GM12875 (cell line): Measurements from ENCODE around the gene DYNLRB2.

Experiments used
- H3K4me3 ChIP-seq: one replicate; pipeline ENCODE4 v1.5.1; 2011; ENCODE audit warnings: low read depth, low read length, control low read depth
- TF ChIP-seq, protein P1 (sequence below): IDR thresholded peaks from 2 replicates; pipeline ENCODE4 v1.5.1; 2011; ENCODE audit warnings: low read depth, mild to moderate bottlenecking, control low read depth, inconsistent platforms, low read length, moderate library complexity, borderline replicate concordance; ENCODE audit not compliant: insufficient read depth

The DYNLRB2 gene

DNA sequence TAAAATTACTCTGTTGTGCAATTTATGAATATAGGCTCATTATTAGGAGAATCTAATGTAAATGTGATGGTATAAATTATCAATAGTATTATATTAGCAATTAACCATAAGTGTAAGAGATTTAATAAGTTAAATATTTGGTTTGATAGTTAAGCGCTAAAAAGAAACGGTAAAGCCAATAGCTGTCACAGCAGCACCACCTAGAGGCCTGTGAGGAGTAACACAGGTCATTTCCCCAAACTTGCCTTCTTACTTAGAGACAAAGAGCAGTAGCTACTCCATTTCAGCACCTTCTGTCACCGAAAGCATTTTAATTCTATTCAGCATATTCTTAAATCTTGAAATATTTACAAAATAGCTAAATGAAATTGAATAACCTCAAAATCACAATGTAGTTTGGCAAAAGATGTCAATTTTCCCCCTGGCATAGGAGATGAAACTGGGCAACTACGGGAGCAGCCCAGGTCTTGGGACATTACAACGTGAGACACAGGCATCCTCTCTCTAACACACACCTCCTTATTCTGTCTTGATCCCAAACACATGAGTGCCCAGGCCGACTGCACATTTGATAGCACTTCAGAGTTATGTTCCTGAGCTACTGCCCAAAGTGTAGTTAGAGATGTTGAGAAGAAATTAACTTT, 14.3 kb upstream of the DYNLRB2 start:
- TF ChIP-seq, protein P1, sequence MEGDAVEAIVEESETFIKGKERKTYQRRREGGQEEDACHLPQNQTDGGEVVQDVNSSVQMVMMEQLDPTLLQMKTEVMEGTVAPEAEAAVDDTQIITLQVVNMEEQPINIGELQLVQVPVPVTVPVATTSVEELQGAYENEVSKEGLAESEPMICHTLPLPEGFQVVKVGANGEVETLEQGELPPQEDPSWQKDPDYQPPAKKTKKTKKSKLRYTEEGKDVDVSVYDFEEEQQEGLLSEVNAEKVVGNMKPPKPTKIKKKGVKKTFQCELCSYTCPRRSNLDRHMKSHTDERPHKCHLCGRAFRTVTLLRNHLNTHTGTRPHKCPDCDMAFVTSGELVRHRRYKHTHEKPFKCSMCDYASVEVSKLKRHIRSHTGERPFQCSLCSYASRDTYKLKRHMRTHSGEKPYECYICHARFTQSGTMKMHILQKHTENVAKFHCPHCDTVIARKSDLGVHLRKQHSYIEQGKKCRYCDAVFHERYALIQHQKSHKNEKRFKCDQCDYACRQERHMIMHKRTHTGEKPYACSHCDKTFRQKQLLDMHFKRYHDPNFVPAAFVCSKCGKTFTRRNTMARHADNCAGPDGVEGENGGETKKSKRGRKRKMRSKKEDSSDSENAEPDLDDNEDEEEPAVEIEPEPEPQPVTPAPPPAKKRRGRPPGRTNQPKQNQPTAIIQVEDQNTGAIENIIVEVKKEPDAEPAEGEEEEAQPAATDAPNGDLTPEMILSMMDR: peak; percentile 71
- no peak overlapping the region for H3K4me3 ChIP-seq

DNA sequence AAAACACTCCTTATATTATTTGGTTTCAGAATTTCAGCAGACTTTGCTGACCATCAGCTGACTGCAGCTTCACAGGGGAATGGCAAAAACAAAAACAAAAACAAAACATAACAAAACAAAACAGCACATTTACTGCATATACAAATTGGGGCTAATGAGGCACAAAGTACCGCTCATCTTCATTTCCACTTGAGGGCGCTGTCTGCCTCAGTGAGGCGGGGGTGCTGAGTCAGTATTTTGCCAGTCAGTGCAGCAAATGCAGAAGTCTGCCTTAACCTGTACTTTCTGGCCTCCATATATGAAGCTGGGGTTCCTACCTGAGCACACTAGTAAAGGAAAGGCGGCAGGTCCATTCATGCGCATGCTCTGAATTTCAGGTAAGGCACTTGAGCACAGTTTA, 13.5 kb upstream of the DYNLRB2 start:
- H3K4me3 ChIP-seq: no peak overlapping the region
- TF ChIP-seq, protein P1: peak; percentile 77

GRCh38 chr16:80530479-80530878, 10.3 kb upstream of the DYNLRB2 start:
- TF ChIP-seq, protein P1: no peak
- H3K4me3 ChIP-seq: no peak overlapping the region

- TF ChIP-seq, protein P1: no peak
- H3K4me3 ChIP-seq: no peak overlapping the region
Observed at GRCh38 chr16:80536238-80536637, 4.6 kb upstream of the DYNLRB2 start.

- peak overlapping the region; percentile 52 for H3K4me3 ChIP-seq
Observed at GRCh38 chr16:80541306-80541694, 507 bp downstream of the DYNLRB2 start.

GRCh38 chr16:80543162-80543561, 2.4 kb downstream of the DYNLRB2 start:
- TF ChIP-seq, protein P1: no peak
- no peak overlapping the region for H3K4me3 ChIP-seq

More at GRCh38 chr16:80541306-80541694, 507 bp downstream of the DYNLRB2 start:
- TF ChIP-seq, protein P1: no peak

DNA sequence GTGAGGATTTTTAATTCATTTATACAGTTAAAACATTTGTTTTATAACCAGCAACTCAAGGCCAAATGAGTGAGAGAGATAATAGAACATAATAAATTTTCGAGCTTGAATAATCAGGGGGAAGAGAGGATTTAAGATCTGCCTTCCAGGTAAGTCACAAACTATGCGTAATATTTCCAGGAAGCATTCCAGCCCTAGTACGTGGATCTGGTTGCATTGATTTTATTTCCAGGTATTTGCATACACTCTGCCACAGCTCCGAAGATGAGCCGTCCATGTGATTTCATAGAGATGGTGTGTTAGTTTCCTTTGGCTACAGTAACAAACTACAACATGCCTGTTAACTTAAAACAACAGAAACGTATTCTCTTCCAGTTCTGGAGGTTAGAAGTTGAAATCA, 3.5 kb downstream of the DYNLRB2 start:
- TF ChIP-seq, protein P1: no peak
- H3K4me3 ChIP-seq: no peak overlapping the region
